Measurements from ENCODE around the gene EPS8.
A peak's percentile ranks its signal among the peaks of the same experiment; 100 is the strongest.

EPS8 gene

GRCh38 chr12:15717940-15718567, 71.1 kb downstream of the EPS8 start:
- no peak for DNase-seq (ENCODE audit: low read depth)

- DNase-seq (ENCODE audit: low read depth), result no peak
These were observed 72.6 kb downstream of the EPS8 start for GRCh38 chr12:15716581-15716980.

- no peak for DNase-seq (ENCODE audit: low read depth)
These were observed 74.9 kb downstream of the EPS8 start for GRCh38 chr12:15714256-15714655.

GRCh38 chr12:15712823-15713660, 76.1 kb downstream of the EPS8 start:
- no peak for DNase-seq (ENCODE audit: low read depth)

GRCh38 chr12:15712160-15712559, 77.0 kb downstream of the EPS8 start:
- DNase-seq (ENCODE audit: low read depth), result no peak

- DNase-seq (ENCODE audit: low read depth), result no peak
These were observed 78.2 kb downstream of the EPS8 start for GRCh38 chr12:15710860-15711510.

- no peak for DNase-seq (ENCODE audit: low read depth)
These were observed 79.6 kb downstream of the EPS8 start for GRCh38 chr12:15709551-15709950.

GRCh38 chr12:15708396-15709076, 80.7 kb downstream of the EPS8 start:
- DNase-seq (ENCODE audit: low read depth), result no peak

GRCh38 chr12:15707516-15708199, 81.5 kb downstream of the EPS8 start:
- no peak for DNase-seq (ENCODE audit: low read depth)

GRCh38 chr12:15706010-15706676, 83.0 kb downstream of the EPS8 start:
- no peak for DNase-seq (ENCODE audit: low read depth)

GRCh38 chr12:15705606-15706005, 83.6 kb downstream of the EPS8 start:
- DNase-seq (ENCODE audit: low read depth), result no peak

GRCh38 chr12:15702276-15702675, 86.9 kb downstream of the EPS8 start:
- no peak for DNase-seq (ENCODE audit: low read depth)

- peak; percentile 66 for DNase-seq (ENCODE audit: low read depth)
These were observed 87.5 kb downstream of the EPS8 start for GRCh38 chr12:15701631-15702156.

- no peak for DNase-seq (ENCODE audit: low read depth)
These were observed 88.0 kb downstream of the EPS8 start for GRCh38 chr12:15701206-15701605.

- DNase-seq (ENCODE audit: low read depth), result peak; percentile 70
These were observed 88.6 kb downstream of the EPS8 start for GRCh38 chr12:15700595-15700994.

GRCh38 chr12:15699886-15700285, 89.3 kb downstream of the EPS8 start:
- no peak for DNase-seq (ENCODE audit: low read depth)

- DNase-seq (ENCODE audit: low read depth), result no peak
These were observed 90.8 kb downstream of the EPS8 start for GRCh38 chr12:15698377-15698871.

GRCh38 chr12:15697201-15697600, 92.0 kb downstream of the EPS8 start:
- DNase-seq (ENCODE audit: low read depth), result no peak

GRCh38 chr12:15693228-15693911, 95.8 kb downstream of the EPS8 start:
- no peak for DNase-seq (ENCODE audit: low read depth)

- DNase-seq (ENCODE audit: low read depth), result no peak
These were observed 97.8 kb downstream of the EPS8 start for GRCh38 chr12:15691388-15691787.

Measured in GM04503 (cell line).